ENCODE results near the gene COL21A1.

Gene COL21A1

DNA sequence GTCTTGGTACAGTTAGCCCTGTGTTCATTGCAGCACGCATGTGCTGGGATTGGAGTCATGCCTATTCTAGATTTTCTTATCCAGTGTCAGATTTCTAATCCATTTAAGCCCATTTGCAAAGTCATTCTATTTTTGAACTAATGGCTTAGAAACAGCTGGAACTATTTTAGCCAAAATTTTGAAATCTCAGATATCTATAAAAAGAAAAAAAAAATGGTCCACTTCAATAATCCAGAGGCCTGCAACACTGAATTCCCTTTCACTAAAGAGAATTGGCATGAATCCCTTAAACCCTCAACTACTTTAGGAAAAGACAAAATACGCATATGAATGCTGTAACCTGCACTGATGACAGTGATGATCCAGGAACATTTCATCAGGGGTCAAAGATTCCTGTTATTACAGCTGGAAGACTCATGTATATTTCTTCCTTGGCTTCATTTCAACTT lies 1.5 kb downstream of the COL21A1 start:
- no peak for DNase-seq (ENCODE audit: low read depth)

DNA sequence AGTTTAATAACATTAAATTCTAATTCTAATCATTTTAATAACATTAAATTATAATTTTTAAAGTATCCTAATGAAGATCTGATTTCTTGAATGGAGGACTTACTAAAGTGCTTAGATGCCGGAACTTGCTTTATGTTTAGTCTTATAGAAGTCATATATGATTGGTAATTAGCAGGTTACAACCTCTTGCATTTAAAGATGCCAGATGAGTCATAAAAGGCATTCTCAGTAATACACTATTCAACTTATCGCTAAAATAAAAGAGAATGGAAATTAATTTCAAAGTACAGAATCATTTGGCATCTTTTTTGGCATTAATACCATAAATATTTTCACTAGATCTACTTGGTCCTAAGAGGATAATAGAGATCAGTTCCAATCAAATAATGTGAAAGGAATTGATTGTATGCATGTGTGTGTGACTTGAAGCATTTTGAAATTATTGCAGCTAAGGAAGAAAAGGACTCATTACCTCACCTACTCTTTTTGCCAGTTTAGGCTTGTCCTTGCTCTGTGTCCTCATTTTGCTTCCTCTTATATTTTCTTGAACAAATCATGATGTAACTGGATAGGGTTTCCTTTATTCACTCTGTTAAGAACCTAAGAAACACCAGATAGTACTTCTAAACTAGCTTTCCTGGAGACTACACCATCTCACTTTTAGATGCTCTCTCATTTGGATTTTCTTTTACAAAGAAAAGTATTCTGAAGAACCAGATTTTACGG lies 2.7 kb downstream of the COL21A1 start:
- DNase-seq (ENCODE audit: low read depth) = no peak

DNA sequence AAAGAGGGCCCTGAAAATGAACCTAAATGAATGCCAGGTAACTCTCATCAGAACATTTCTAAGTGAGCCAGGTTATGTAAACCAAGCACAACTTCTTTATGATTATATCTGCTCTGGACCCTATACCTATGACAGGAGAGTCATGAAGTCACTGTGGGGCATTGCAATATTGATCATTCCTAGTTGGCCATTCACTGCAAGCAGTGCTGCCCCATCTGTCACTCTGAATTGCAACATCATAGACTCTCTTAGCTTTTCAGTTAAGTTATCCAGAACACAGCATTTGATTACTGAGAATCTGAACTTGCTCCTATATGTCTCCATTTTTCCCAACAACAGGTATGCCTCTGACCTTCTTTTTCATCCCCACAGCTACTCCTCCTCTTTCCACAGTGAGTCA lies 3.3 kb downstream of the COL21A1 start:
- no peak for DNase-seq (ENCODE audit: low read depth)

DNA sequence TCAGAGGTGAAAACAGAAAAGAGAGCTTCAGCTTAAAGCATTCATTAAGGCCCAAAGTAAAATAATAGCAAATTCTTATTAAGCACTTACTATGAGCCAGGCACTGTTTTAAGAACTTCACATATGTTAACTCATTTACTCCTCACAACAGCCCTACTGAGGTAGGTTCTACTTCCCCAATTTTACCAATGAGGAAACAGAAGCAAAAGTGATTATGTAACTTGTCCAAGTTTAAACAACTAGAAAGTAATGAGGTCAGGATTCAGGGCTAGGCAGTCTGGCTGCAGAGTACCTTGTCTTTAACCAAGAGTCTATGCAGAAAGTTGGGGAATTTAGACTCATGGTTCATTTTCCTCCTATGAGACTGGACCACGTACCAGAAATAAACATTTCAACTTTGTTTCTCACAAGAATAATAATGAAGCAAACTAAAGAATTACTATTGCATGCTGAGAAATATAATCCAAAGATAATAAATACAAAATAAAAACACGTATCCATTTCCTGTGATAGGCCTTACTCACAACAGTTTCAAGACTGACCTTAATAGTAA lies 3.8 kb downstream of the COL21A1 start:
- DNase-seq (ENCODE audit: low read depth) = no peak

DNA sequence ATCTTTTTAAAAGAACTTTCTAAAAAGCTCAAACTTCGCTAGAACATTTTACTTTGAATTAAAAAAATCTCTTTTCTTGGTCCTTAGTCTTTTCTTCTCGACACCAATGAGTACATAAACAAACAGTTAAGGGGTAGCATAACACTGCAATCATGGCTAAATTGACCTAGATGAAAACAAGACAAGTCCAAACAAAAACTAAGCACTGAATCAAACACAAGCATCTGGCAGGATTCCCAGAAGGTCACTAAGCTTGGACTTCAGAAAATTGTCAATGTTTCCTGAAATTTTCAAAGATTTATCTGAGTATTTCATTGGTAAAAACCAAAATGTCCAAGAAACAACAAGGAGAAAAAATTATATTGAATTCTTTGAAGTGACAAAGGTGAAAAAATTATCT lies 5.0 kb downstream of the COL21A1 start:
- no peak for DNase-seq (ENCODE audit: low read depth)

DNA sequence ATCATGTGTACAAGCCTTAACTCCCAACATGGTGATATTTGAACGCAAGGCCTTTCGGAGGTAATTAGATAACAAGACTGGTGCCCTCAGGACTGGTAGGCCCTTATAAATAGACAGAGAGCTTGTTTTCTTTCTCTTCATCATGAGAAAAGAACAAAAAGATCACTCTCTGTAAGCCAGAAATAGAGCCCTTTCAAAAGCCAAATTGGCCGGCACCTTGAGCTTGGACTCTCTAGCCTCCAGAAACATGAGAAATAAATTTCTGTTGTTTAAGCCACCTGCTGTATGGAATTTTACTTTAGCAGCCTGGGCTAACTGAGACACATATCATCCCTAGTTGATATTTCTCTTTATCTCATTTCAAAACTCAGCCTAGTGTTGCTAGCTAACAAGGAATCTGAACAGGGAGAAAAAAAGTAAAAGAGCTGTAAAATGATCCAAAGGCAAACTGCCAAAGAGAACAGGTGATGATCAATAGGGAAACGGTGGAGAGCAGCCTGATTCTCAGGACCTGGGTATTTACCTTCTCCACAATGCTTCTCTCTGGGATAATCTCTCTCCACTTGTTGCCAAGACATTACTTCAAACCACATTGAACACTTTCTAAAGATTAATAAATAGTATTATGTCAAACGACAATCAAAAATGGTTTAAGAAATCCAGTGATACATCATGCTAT lies 6.1 kb downstream of the COL21A1 start:
- no peak for DNase-seq (ENCODE audit: low read depth)

DNA sequence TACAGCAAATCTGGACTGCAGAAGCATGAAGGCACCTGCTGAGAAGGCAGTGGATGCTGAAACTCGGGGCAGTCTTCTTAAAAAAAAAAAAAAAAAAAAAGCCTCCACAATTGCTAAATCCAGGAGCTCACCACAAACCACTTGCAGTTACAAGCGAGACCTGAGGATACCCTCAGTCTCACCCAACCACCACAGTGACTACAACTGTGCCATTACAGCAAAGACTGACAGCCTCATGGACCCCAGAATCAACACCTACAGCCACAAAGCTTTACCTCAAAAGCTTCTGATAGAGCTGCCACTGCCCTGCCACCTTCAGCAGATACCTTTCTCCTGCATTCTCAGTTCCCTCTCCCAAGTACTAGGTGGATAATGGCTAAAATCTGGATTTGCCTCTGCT lies 9.0 kb downstream of the COL21A1 start:
- no peak for DNase-seq (ENCODE audit: low read depth)

DNA sequence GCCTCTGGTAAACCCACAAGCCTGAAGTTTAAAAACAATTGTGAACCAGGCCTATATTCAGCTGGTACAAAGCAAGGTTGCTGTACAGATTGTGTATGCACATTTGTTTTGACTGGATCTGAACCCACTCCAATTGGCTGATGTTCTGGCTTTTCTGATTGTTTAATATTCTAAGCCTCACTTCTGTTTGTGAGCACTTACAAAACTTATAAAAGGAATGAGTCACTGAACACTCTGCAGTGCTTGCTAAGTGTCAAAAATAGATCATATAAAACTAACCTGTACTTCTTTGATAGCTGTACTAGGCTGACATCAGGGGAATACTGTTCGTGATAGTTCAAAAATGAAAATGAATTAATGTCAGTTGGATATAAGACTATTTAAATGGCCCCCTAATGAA lies 12.1 kb downstream of the COL21A1 start:
- DNase-seq (ENCODE audit: low read depth) = no peak

DNA sequence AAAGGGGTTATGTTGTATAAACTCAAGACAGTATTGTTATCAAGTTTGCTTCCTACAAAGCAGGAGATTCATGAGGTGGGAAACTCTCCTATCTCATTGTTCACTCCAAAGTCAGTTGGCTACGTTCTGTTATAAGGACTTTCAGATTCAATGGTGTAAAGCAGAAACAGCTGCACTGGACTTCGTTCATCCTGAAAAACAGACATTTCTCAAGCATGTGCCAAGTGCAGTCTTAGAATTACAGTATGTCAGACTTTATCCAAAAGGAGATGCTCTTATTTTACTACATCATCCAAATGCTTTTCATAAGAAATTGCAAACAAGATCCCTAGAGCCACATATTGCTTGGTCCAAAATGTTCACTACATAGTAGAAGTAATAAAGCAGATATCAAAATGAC lies 14.9 kb downstream of the COL21A1 start:
- no peak for DNase-seq (ENCODE audit: low read depth)

DNA sequence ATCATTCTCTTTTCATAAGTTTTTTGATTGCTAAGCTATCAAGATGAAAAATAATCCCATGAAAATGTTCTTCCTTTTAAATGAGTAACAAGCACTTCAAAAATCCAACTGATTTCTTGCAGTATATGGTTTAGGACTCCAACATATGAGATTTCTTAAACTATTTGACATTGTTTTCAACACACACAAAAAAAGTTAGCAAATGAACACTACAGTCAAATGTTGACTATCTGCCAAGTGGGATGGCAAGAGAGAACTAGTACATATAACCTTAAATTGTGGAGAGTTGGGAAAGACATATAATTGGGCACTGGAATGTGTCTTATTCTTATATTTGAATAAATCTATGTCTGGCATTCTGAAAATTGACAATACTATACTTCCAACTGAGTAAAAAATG lies 15.6 kb downstream of the COL21A1 start:
- no peak for DNase-seq (ENCODE audit: low read depth)

DNA sequence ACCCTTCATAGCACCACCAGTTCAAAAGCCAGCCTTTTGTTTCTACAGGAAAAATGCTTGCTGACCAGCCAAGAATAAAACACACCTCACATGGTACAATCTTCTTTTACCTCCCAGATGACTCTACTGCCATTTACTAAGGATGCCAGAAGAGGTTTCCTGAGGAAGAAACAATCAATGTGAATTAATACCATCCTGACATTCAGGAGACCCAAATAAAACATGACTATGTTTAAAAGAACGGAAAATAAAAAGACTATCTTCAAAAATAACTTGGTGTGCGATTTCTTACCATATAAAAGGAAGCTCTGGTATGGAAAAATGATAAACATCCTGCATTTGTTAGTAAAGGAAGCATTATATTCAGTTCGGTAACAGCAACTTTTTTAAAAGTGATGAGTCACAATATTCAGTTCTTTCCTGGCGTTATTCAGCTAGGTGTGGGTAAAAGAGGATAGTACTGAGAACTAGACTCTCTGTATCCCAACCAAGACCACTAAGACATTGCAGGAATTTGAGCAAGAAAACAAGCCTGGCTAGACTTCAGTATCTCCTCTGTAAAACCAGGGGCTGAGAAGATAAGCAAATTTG lies 16.3 kb downstream of the COL21A1 start:
- no peak for DNase-seq (ENCODE audit: low read depth)

DNA sequence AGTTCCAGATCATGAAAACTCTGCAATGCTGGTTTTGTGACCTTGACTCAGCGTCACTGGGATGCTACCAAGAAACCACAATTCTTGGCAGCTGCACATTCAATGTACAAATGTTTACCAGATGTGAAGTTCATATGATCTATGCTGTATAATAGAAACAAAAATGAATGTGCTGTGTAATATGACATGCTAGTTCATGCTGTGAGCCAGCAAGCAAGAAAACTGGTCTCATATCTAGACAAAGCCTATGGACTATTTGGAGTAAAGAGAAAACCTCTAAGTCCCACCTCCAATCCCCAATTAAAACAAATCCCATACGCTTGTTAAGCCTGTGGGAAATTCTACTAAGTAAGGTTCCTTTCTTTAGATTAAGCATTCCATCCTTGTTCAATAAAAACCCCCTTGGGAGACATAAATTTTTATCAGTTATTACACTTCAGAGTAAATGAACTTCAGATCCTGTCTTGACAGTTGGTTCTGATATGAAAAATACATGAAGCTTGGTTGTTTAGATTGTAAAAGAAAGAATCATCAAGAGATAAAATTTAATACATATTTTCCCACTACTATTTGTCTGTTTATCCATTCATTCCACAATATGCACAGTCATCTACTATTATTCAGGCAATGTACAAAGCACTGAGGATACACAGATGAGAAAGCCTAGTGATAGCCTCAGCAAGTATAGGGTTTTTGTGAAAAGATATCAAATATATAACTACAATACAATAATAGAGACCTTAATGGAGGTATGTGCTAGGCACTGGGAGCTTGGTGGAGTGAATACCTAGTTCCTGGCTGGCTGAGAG lies 20.1 kb downstream of the COL21A1 start:
- no peak for DNase-seq (ENCODE audit: low read depth)

DNA sequence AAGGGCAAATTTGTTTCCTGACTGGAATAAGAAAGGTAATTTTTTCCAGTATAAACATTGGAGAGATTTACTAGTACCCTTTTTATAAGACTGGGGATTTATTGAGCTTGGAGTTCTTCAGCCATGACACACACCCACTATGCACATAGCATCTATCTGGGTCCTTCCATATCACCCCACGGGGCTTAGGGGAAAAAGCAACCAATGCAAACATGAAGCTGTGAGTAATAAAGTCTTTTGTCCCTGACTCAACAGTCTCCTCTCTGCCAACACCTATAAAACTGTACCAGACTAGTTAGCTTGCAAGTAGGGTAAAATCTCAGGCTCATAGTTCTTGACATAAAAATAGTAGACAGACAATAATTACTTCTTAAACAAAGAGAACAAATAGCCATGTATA lies 23.4 kb downstream of the COL21A1 start:
- no peak for DNase-seq (ENCODE audit: low read depth)

DNA sequence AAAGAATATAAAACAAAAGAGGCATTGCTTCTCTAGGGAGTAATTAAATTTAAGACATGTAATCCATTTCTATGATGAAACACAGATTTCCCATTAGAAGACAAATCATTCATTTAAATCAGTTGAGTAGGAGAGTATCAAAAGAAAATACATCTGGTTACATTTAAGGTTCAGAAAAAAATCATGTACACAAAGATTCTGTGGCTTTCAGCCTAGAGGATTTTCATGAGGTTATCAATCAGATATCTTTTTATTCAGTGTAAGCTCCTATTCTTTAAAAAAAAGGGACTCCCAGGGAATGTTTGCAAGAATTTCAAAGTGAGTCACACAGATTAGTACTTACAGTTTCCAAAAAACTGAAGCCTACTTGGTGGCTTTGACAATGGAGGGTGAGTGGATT lies 24.9 kb downstream of the COL21A1 start:
- DNase-seq (ENCODE audit: low read depth) = no peak

DNA sequence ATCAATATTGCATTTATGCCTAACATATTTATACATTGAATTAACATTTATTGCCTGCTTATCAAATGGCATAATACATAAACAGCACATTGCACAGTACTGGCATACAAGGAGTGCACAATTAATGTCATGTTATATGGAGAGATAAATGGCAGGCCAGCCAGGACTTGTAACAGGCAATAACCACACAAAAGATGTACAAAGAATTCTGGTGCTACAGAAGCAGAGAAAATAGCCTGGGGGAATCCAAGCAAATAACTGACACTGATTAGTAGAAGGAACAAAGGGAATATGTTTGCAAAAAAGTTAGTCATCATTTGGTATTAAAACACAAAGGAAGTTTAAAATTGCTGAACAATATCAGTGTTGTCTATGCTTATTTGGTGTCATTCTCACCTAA lies 27.3 kb downstream of the COL21A1 start:
- no peak for DNase-seq (ENCODE audit: low read depth)

DNA sequence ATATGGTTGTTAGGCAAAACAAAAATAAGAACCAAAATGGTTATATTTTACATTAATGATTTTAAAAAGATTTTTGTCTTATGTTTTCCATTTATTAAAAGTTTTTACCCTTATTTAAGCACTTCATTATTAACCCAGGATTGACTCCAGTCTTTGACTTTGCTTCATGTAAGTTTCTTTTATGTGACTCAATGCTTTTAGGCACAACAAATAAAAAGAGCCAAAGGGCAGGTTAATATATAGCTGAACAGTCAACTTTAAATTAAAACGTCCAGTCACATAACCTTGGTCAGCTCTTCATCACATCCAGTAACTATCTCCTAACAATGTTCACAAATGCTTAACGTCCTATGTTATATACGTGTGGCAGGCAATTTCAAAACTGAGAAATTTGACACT lies 32.7 kb downstream of the COL21A1 start:
- DNase-seq (ENCODE audit: low read depth) = no peak

DNA sequence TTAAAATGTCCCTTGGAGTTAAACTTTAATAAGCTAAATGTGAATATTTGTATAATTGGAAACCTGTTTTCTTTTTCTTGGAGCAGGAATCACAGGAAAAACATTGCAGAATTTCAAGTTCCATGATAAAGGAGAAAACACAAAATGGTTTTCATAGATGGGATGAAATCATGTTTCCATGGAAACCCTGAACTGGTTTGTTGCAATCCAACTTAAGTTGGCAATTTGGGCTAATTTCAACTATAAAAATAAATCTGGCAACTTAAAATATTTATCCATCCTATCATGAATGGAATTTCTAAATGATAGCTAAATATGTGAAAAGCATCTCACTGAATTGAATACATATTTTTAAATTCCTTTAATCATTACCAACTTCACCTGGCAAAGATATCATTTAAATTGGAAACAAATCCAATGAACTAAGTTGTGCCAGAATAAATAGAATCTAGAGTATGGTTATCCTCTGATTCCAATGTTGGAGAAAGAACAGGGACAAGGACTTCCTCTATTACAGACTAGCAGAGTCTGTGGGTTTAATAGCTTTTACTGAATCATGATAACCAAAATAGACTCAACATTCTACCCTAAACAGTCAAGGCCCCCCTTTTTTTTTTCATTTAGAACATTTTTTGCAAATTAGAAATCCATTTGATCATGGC lies 33.2 kb downstream of the COL21A1 start:
- DNase-seq (ENCODE audit: low read depth) = no peak

DNA sequence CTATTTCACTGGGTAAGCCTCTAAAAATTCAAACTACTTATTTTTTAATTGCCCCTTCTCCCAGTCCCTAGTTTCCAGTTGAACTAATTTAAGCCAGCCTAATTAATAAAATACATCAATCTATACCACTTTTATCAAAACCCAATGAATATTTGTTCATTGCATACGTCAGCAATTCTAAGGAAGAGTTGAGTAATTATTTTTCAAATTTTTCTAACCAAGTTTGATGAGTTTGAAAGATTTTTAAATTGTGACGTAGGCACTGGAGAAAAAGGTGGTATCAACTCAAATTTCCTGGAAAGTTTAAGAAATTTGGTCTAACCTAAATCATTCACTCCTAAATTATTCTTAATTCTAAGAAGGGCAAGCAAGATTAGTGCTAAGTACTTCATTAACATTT lies 35.7 kb downstream of the COL21A1 start:
- DNase-seq (ENCODE audit: low read depth) = no peak

DNA sequence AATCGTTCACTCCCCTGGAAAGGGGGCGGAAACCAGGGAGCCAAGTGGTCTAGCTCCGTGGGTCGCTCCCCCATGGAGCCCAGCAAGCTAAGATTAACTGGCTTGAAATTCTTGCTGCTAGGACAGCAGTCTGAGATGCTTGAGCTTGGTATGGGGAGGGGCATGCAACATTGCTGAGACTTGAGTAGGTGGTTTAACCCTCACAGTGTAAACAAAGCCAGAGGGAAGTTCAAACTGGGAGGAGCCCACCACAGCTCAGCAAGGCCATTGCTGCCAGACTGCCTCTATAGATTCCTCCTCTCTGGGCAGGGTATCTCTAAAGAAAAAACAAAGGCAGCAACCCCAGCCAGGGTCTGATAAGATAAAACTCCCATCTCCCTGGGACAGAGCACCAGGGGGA lies 43.2 kb downstream of the COL21A1 start:
- DNase-seq (ENCODE audit: low read depth) = no peak

DNA sequence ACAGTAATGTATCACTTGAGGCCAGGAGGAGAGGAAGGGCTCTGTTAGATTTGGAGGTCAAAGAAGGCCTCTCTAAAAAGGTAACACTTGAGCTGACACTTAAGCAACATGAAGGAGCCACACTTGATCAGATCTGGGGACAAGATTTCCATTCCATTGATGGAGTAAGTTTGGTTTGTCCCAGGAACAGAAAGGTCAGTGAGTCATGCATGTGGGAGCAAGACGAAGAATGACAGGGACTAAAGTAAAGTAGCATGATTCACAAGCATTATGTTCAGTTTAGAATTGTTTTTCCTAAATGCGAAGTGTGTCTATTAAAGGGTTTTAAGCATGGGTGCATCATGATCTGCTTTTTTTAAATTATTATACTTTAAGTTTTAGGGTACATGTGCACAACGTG lies 47.4 kb downstream of the COL21A1 start:
- no peak for DNase-seq (ENCODE audit: low read depth)

DNA sequence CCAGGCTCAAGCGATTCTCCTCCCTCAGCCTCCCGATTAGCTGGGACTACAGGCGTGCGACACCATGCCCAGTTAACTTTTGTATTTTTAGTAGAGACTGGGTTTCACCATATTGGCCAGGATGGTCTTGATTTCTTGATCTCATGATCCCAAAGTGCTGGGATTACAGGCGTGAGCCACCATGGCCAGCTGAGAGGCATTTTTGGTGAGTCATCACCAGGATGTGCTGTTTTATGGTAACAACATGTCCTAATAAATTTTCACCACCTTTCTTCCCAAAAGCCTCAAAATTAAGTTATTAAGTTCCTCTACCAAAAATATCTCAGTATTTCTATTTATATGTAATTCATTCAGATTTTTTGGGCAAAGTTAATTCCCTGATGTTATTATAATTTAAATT lies 53.5 kb downstream of the COL21A1 start:
- DNase-seq (ENCODE audit: low read depth) = no peak

DNA sequence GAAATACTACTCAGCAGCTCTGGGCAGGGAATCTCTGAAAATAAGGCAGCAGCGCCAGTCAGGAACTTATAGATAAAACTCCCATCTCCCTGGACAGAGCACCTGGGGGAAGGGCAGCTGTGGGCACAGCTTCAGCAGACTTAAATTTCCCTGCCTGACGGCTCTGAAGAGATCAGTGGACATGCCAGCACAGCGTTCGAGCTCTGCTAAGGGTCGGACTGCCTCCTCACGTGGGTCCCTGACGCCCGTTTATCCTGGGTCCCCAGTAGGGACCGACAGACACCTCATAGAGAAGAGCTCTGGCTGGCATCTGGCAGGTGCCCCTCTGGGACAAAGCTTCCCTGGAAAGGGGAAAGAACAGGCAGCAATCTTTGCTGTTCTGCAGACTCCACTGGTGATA lies 59.0 kb downstream of the COL21A1 start:
- DNase-seq (ENCODE audit: low read depth) = no peak

All from stimulated activated CD8-positive, alpha-beta memory T cell treated with anti-CD3 and anti-CD28 coated beads, Interleukin-15, amount 100 ng/mL, for 1 hour (primary cell).